HepG2 (cell line): ENCODE measurements around the gene DUSP2. TPM values are rescaled to one million over a fixed set of nuclear protein-coding genes. Genes with fewer than 3 reads are reported as not detected.

Experiments
- ATAC-seq: fragments of 200-7000 bp; cut with Tn5 transposase; 3 replicates; pipeline ENCODE4 v1.9.1; 2020; ENCODE audit warnings: mild to moderate bottlenecking, moderate library complexity
- BruUV-seq: library from RNA; stranded (reverse); fragments of 400-500 nt; replicated peaks from 2 replicates; lab custom pipeline; 2021; lab: Mats Ljungman, UMichigan
- CTCF ChIA-PET: fragments of 300-600 bp; formaldehyde crosslinking; extraction: SDS; loops from one replicate; lab custom pipeline; 2021; ENCODE audit warnings: low total read pairs, inconsistent platforms, low intra/inter-chr PET ratio; lab: Yijun Ruan, JAX
- POLR2A ChIA-PET: fragments of 350-600 bp; sonication (Branson Sonifier 250); formaldehyde crosslinking; loops from one replicate; lab custom pipeline; 2020; ENCODE audit warnings: antibody characterized with exemption, inconsistent platforms; lab: Yijun Ruan, JAX
- DNase-seq: peaks from one replicate; pipeline ENCODE4 v3.0.0-alpha.2; 2015; ENCODE audit warnings: low spot score
- FAIRE-seq: peaks from 3 replicates; lab custom pipeline; 2011; peaks lifted over from hg19 to GRCh38; lab: Jason Lieb, UNC
- H2AFZ ChIP-seq: one replicate; pipeline ENCODE4 v1.6.1; 2011; ENCODE audit warnings: low read length, inconsistent platforms
- H3K27ac ChIP-seq: fragments of 300-600 bp; 3 replicates; pipeline ENCODE4 v1.8.0; 2011; ENCODE audit warnings: mixed run types, mild to moderate bottlenecking, mixed read lengths, low read length, inconsistent platforms; ENCODE audit not compliant: insufficient read depth; ENCODE audit errors: extremely low read length
- H3K27me3 ChIP-seq, 2 experiments: fragments of 200-600 bp in 1 of 2; 2 replicates in 1 of 2; 3 replicates in 1 of 2; pipeline versions ENCODE4 v1.6.0 to v1.8.0; 2011; ENCODE audit warnings: low read length in 2 of 2, mild to moderate bottlenecking in 2 of 2, moderate library complexity in 2 of 2, inconsistent platforms in 1 of 2; ENCODE audit not compliant: insufficient read depth in 2 of 2, control insufficient read depth in 1 of 2
- H3K36me3 ChIP-seq, 2 experiments: fragments of 200-600 bp in 1 of 2; replicated peaks in 1 of 2; 2 replicates in 1 of 2; 3 replicates in 1 of 2; pipeline versions ENCODE4 v1.5.1 to v1.8.0; 2011; ENCODE audit warnings: low read length in 2 of 2, inconsistent platforms in 1 of 2; ENCODE audit not compliant: insufficient read depth in 2 of 2, control insufficient read depth in 1 of 2
- H3K4me1 ChIP-seq: 2 replicates; pipeline ENCODE4 v1.5.1; 2012; ENCODE audit warnings: low read length, inconsistent platforms; ENCODE audit not compliant: insufficient read depth
- H3K4me2 ChIP-seq: 2 replicates; pipeline ENCODE4 v1.6.0; 2011; ENCODE audit warnings: low read depth, low read length, inconsistent platforms
- H3K4me3 ChIP-seq, 3 experiments: fragments of 200-600 bp in 1 of 3; sonication (generic), shearing (Covaris generic) in 1 of 3; replicated peaks in 1 of 3; 2 replicates each; pipeline ENCODE4 v1.5.1; 2011 to 2016; ENCODE audit warnings: low read length in 3 of 3, inconsistent platforms in 2 of 3, low read depth in 2 of 3, mild to moderate bottlenecking in 2 of 3, control low read depth in 1 of 3, mixed read lengths in 1 of 3; ENCODE audit not compliant: insufficient read depth in 1 of 3
- H3K79me2 ChIP-seq: one replicate; pipeline ENCODE4 v1.6.1; 2011; ENCODE audit warnings: low read length, inconsistent platforms; ENCODE audit not compliant: insufficient read depth
- H3K9ac ChIP-seq: 2 replicates; pipeline ENCODE4 v1.6.0; 2011; ENCODE audit warnings: mild to moderate bottlenecking, low read depth, low read length, inconsistent platforms; ENCODE audit not compliant: insufficient read depth
- H3K9me3 ChIP-seq: 2 replicates; pipeline ENCODE4 v1.5.1; 2012; ENCODE audit warnings: mild to moderate bottlenecking, low read length
- H4K20me1 ChIP-seq: 2 replicates; pipeline ENCODE4 v1.6.0; 2011; ENCODE audit warnings: inconsistent platforms, mild to moderate bottlenecking, low read length, moderate library complexity; ENCODE audit not compliant: insufficient read depth
- AGO2 ChIP-seq: fragments of 200-400 bp; formaldehyde crosslinking; optimal IDR thresholded peaks from 2 replicates; pipeline ENCODE3; 2017; ENCODE audit warnings: mild to moderate bottlenecking, low read depth, low read length, moderate library complexity
- ARID2 ChIP-seq: sonication (generic); formaldehyde crosslinking; IDR thresholded peaks from 2 replicates; pipeline ENCODE4 v1.8.1; 2022; ENCODE audit warnings: mild to moderate bottlenecking, missing genetic modification reagents, borderline replicate concordance
- ASH2L ChIP-seq: fragments of 300-600, 200-600 bp; sonication (generic); IDR thresholded peaks from 2 replicates; pipeline ENCODE4 v1.7.0; 2017; ENCODE audit warnings: low read depth, mild to moderate bottlenecking, moderate library complexity, mixed read lengths, low read length; ENCODE audit not compliant: insufficient read length
- ATF4 ChIP-seq, 2 experiments: fragments of 450-650 bp in 1 of 2; sonication (generic) in 1 of 2; formaldehyde crosslinking; IDR thresholded peaks; 2 replicates each; pipeline versions ENCODE4 v1.5.0 to v1.8.0; 2020 to 2022; ENCODE audit warnings: mild to moderate bottlenecking in 1 of 2, missing genetic modification reagents in 1 of 2
- DMAP1 ChIP-seq: IDR thresholded peaks from 2 replicates; pipeline ENCODE4 v1.6.1; 2016
- LBX2 ChIP-seq: sonication (generic); formaldehyde crosslinking; IDR thresholded peaks from 2 replicates; pipeline ENCODE4 v1.5.0; 2020; ENCODE audit warnings: missing genetic modification reagents, mild to moderate bottlenecking, borderline replicate concordance
- MEF2D ChIP-seq: sonication (generic); formaldehyde crosslinking; IDR thresholded peaks from 2 replicates; pipeline ENCODE4 v1.5.1; 2020; ENCODE audit warnings: mild to moderate bottlenecking, missing genetic modification reagents
- NFE2L2 ChIP-seq: fragments of 150-350 bp; IDR thresholded peaks from 2 replicates; pipeline ENCODE4 v1.6.1; 2014; ENCODE audit warnings: low read length
- PHF21A ChIP-seq: sonication (generic); formaldehyde crosslinking; IDR thresholded peaks from 2 replicates; pipeline ENCODE4 v1.5.0; 2020; ENCODE audit warnings: mild to moderate bottlenecking, missing genetic modification reagents
- POLR2A ChIP-seq, 2 experiments: IDR thresholded peaks; 2 replicates each; pipeline ENCODE4 v1.6.1; 2011; ENCODE audit warnings: low read depth in 2 of 2, low read length in 2 of 2, mild to moderate bottlenecking in 1 of 2, moderate library complexity in 1 of 2; ENCODE audit not compliant: insufficient read depth in 1 of 2
- TBX2 ChIP-seq: sonication (generic); formaldehyde crosslinking; IDR thresholded peaks from 2 replicates; pipeline ENCODE4 v1.5.0; 2020; ENCODE audit warnings: missing genetic modification reagents, mild to moderate bottlenecking, borderline replicate concordance
- ZNF24 ChIP-seq: fragments of 450-650 bp; IDR thresholded peaks from 2 replicates; pipeline ENCODE4 v1.6.1; 2017; ENCODE audit warnings: antibody characterized with exemption, mild to moderate bottlenecking
- ZNF343 ChIP-seq: sonication (generic); formaldehyde crosslinking; IDR thresholded peaks from 2 replicates; pipeline ENCODE4 v1.4.0; 2020; ENCODE audit warnings: mild to moderate bottlenecking, missing genetic modification reagents
- ZNF546 ChIP-seq: sonication (generic); formaldehyde crosslinking; conservative IDR thresholded peaks from 2 replicates; pipeline ENCODE4 v1.8.1; 2023; ENCODE audit warnings: mild to moderate bottlenecking, missing genetic modification reagents
- ZNF784 ChIP-seq: sonication (generic); formaldehyde crosslinking; IDR thresholded peaks from 2 replicates; pipeline ENCODE4 v1.5.1; 2020; ENCODE audit warnings: missing genetic modification reagents, mild to moderate bottlenecking, borderline replicate concordance
- ZSCAN9 ChIP-seq: IDR thresholded peaks from 2 replicates; pipeline ENCODE4 v1.6.1; 2016; ENCODE audit warnings: borderline replicate concordance
- WGBS: methylation state at CpG from one replicate; pipeline ENCODE4 v1.1.6; 2017; ENCODE audit warnings: low lambda C conversion rate; 5-methylcytosine and 5-hydroxymethylcytosine counted together
- in situ Hi-C: cut with HindIII; loops from 2 replicates; pipeline ENCODE4 v1.10.0; 2017; ENCODE audit warnings: low pct_unique_long_range_greater_than_20kb; ENCODE audit not compliant: extremely low pct_ligation_motif_present
- intact Hi-C: fragments of 100-400 bp; cut with micrococcal nuclease; formaldehyde crosslinking; loops from one replicate; pipeline ENCODE4 v1.10.0; 2022; ENCODE audit not compliant: unreplicated experiment
- polyA plus RNA-seq, 8 experiments: library from polyadenylated mRNA; depleted of rRNA in 3 of 8; stranded (reverse) in 7 of 8; unstranded in 1 of 8; fragments of >200 nt; fragmentation: Illumina TruSeq in 4 of 8; extraction: Trizol in 4 of 8; gene quantifications; 2 replicates each; pipeline versions ENCODE4 v1.2.1 to v1.2.3, GENCODE V29; 2011 to 2016; ENCODE audit warnings: low read depth in 4 of 8, missing spikeins in 1 of 8, mixed read lengths in 1 of 8; ENCODE audit not compliant: insufficient read depth in 1 of 8
- total RNA-seq, 5 experiments: library from RNA; depleted of rRNA; stranded (reverse); fragments of >200 nt; fragmentation: Illumina TruSeq; extraction: Trizol; gene quantifications; 2 replicates each; pipeline ENCODE4 v1.2.3, GENCODE V29; 2016; ENCODE audit warnings: low read depth in 1 of 5

Gene DUSP2
- total and polyA plus RNA-seq, 2 of the 13 experiments (the other 11 are each of a cell fraction or from before 2014, with no cell fraction given): not detected

- no peak overlapping the region for H3K9ac ChIP-seq
- no peak overlapping the region for H3K4me3 ChIP-seq
- H3K4me2 ChIP-seq: no peak overlapping the region
- in situ Hi-C loops: loop anchor here (25.0 kb wide), 1 partner anchor 373 kb away; the partner anchor contains the start of gene NEURL3
- DNase-seq (no peak), ATAC-seq (no peak), FAIRE-seq (no peak)
- intact Hi-C loops: loop anchor here (2.0 kb wide), 1 partner anchor 122 kb away; no protein-coding TSS in a partner anchor
- peaks cover 19 to 60% of the 10 kb centered on the region in 2 experiments for H3K27me3 ChIP-seq
- H3K79me2 ChIP-seq: no peaks in the 10 kb centered on the region
- H3K9me3 ChIP-seq: no peaks in the 10 kb centered on the region
- H4K20me1 ChIP-seq: no peaks in the 10 kb centered on the region
- ChIA-PET POLR2A (no interaction called here), CTCF (interaction anchor here (0.7 to 2.7 kb wide), 3 partner anchors 35 to 371 kb away, joined by 3 to 33 read pairs (median 6); no protein-coding TSS in a partner anchor)
- 36% methylated on average over 7 of the region's 7 CpGs for WGBS
- H3K27ac ChIP-seq: no peak overlapping the region
- no peak overlapping the region for H2AFZ ChIP-seq
- no TSS peak for BruUV-seq
- no peak for TF ChIP-seq POLR2A (IDR thresholded peaks at IDR 0.05; ENCODE audit: insufficient read depth in 1 of 2, low read depth in 2 of 2, low read length in 2 of 2)
- no peak for TF ChIP-seq ARID2
- TF ChIP-seq LBX2: no peak
- no peak for TF ChIP-seq ZSCAN9
- TF ChIP-seq PHF21A (CRISPR knock-in tag): no peak
- TF ChIP-seq NFE2L2: no peak
- TF ChIP-seq ZNF784 (CRISPR knock-in tag): no peak
- TF ChIP-seq ZNF343: no peak
- no peak for TF ChIP-seq ASH2L
- TF ChIP-seq ATF4 (CRISPR knock-in tag; IDR thresholded peaks at IDR 0.05): no peak
- no peak for TF ChIP-seq MEF2D (CRISPR knock-in tag)
- no peak for TF ChIP-seq TBX2 (CRISPR knock-in tag)
- TF ChIP-seq ZNF546: no peak
- TF ChIP-seq ZNF24: no peak
- no peak for TF ChIP-seq AGO2
- no peak for TF ChIP-seq DMAP1 (CRISPR knock-in tag)
- no peaks in the 10 kb centered on the region for H3K4me1 ChIP-seq
- H3K36me3 ChIP-seq: no peaks in the 10 kb centered on the region
Measured at GRCh38 chr2:96139181-96139758, 6.0 kb downstream of the DUSP2 start.
